SK-N-MC (cell line): Measurements from ENCODE around the gene CCDC196.

Experiments used
- EZH2 ChIP-seq: fragments of 200-600 bp; sonication (generic); IDR thresholded peaks from one replicate; pipeline ENCODE4 v1.6.1; 2017; ENCODE audit warnings: antibody characterized with exemption
- FOXP2 ChIP-seq: optimal IDR thresholded peaks from 2 replicates; pipeline ENCODE3; 2011; ENCODE audit warnings: mild to moderate bottlenecking, moderate library complexity; ENCODE audit not compliant: insufficient read depth; ENCODE audit errors: extremely low read length, control extremely low read depth
- POLR2AphosphoS5 ChIP-seq: IDR thresholded peaks from 2 replicates; pipeline ENCODE4 v1.6.1; 2012; ENCODE audit warnings: mild to moderate bottlenecking, low read depth, low read length, borderline replicate concordance

DNA sequence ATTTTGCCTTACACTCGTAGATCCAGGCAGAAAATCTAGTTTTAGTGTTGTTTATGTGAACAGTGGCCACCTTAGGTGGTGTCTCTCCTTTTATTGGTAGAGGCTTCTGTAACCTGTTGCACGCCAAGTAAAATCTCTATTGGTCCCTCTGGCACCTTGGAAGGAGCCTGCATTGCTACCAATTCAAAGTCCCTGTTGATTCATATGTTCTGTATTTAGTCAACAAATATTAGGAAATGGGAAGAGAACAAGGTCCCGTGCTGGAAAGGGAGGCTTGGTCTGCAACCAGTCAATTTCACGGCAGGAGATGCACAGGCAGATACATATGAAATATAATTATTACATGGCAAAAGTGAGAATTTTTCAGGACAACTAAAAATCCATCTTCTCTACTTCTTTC is 15.4 kb downstream of the CCDC196 start:
- no peak for TF ChIP-seq POLR2AphosphoS5
- no peak for TF ChIP-seq EZH2
- TF ChIP-seq FOXP2 = no peak
